ENCODE results near the gene DLX5.

DLX5 gene

DNA sequence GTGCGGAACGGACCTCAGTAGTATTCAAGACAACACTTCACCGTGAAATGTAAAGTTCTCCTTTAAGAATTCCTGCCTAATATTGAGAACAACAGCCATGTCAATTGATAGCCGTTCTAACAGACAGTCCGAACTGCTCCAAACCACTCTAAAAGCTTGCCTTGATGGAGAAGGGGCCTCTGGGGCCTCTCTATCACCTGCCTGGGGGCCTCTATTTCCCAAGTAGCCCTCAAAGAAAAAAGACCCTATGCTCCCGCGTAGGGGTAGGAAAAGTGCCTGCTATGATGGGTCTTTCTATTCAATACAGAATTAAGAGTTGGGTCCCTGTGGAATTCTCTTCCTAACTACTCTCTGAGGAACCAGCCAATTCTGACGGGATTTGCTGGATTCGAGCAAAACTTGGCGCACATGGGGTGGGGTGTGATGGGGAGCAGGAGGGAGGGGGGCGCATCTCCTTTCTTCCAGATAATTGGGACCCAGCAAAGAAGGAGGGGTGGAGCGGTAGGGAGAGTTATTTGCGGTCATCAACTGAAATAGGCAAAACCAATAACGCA, 27.6 kb downstream of the DLX5 start:
- H3K4me3 ChIP-seq (replicated peaks; ENCODE audit: low read depth, low read length) = no peak overlapping the region
- TF ChIP-seq, protein P1, sequence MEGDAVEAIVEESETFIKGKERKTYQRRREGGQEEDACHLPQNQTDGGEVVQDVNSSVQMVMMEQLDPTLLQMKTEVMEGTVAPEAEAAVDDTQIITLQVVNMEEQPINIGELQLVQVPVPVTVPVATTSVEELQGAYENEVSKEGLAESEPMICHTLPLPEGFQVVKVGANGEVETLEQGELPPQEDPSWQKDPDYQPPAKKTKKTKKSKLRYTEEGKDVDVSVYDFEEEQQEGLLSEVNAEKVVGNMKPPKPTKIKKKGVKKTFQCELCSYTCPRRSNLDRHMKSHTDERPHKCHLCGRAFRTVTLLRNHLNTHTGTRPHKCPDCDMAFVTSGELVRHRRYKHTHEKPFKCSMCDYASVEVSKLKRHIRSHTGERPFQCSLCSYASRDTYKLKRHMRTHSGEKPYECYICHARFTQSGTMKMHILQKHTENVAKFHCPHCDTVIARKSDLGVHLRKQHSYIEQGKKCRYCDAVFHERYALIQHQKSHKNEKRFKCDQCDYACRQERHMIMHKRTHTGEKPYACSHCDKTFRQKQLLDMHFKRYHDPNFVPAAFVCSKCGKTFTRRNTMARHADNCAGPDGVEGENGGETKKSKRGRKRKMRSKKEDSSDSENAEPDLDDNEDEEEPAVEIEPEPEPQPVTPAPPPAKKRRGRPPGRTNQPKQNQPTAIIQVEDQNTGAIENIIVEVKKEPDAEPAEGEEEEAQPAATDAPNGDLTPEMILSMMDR (IDR thresholded peaks at IDR 0.05; ENCODE audit: low read length, missing control alignments) = no peak
- no peak for DNase-seq (ENCODE audit: low read depth)

DNA sequence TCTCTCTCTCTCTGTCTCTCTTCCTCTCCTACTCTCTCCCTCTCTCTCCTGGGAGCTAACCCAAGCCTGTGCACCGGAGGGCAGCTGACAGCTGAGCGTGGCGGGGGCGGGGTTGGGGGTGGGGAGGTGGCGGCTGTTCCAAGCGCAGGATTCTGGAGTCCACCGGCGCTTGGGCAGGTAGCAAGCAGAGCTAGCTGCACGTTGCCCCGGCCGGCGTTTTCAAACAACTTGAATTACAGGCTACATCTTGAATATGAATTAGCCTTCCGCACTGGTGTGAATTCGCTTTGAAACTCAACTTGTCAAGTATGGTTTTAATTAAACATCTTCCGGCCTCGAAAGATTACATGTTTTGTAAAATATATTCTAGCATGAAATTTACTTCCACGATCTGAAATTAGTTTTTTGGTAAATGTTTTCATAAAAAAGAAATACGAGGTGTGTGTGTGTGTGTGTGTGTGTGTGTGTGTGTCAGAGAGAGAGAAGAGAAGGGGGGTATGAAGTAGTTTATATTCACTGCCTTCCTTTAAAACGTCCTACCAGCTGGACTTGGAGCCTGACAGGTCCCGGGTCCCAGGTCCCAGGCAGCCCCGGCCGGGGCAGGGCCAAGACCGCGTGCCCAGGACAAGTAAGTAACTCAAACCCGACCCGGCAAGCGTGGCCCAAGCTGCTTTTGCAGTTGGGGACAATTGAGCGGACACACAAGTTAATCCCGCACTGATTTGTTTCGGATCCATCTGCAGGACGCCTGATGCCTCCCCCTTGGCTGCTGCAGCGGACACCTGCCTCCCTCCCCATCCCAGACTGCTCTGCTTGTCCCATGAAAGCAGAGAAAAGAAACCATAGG, 28.3 kb downstream of the DLX5 start:
- TF ChIP-seq, protein P1 (IDR thresholded peaks at IDR 0.05; ENCODE audit: low read length, missing control alignments) = no peak
- DNase-seq (ENCODE audit: low read depth) = no peak
- no peak overlapping the region for H3K4me3 ChIP-seq (replicated peaks; ENCODE audit: low read depth, low read length)

GRCh38 chr7:96995406-96996110, 29.1 kb downstream of the DLX5 start:
- TF ChIP-seq, protein P1 (IDR thresholded peaks at IDR 0.05; ENCODE audit: low read length, missing control alignments) = no peak
- DNase-seq (ENCODE audit: low read depth) = no peak
- H3K4me3 ChIP-seq (replicated peaks; ENCODE audit: low read depth, low read length) = no peak overlapping the region

DNA sequence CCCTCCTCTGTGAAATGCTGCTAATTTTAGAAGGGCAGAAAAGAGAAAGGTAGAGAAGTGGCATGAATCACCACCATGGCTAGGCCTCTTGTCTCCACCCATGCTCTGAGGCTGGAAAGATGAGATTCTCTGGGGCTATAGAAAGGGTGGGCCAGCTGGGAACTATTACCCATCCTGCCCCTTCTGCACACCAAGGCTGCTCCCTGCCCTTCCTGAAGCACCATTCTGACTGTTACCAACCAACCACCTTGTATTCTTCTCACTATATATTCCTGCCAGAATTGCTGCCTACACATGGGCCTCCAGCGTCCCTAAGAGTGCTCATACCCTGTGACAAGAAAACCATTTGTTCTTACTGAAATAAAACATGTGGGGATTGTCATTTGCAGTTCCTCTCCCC, 30.7 kb downstream of the DLX5 start:
- no peak overlapping the region for H3K4me3 ChIP-seq (replicated peaks; ENCODE audit: low read depth, low read length)
- DNase-seq (ENCODE audit: low read depth) = no peak
- TF ChIP-seq, protein P1 (IDR thresholded peaks at IDR 0.05; ENCODE audit: low read length, missing control alignments) = no peak

GRCh38 chr7:96993094-96993865, 31.4 kb downstream of the DLX5 start:
- TF ChIP-seq, protein P1 (IDR thresholded peaks at IDR 0.05; ENCODE audit: low read length, missing control alignments) = no peak
- H3K4me3 ChIP-seq (replicated peaks; ENCODE audit: low read depth, low read length) = no peak overlapping the region
- no peak for DNase-seq (ENCODE audit: low read depth)

- no peak for DNase-seq (ENCODE audit: low read depth)
- no peak overlapping the region for H3K4me3 ChIP-seq (replicated peaks; ENCODE audit: low read depth, low read length)
- TF ChIP-seq, protein P1 (IDR thresholded peaks at IDR 0.05; ENCODE audit: low read length, missing control alignments) = no peak
These were observed 32.2 kb downstream of the DLX5 start for GRCh38 chr7:96992192-96993005.
